ENCODE results near the gene SPAG17.

Gene SPAG17

GRCh38 chr1:118159569-118159968 is 25.5 kb downstream of the SPAG17 start:
- DNase-seq, result no peak

- no peak for DNase-seq
Measured at GRCh38 chr1:118158924-118159323, 26.1 kb downstream of the SPAG17 start.

GRCh38 chr1:118157506-118157905 is 27.5 kb downstream of the SPAG17 start:
- DNase-seq, result no peak

- DNase-seq, result no peak
Measured at GRCh38 chr1:118155106-118155505, 29.9 kb downstream of the SPAG17 start.

DNA sequence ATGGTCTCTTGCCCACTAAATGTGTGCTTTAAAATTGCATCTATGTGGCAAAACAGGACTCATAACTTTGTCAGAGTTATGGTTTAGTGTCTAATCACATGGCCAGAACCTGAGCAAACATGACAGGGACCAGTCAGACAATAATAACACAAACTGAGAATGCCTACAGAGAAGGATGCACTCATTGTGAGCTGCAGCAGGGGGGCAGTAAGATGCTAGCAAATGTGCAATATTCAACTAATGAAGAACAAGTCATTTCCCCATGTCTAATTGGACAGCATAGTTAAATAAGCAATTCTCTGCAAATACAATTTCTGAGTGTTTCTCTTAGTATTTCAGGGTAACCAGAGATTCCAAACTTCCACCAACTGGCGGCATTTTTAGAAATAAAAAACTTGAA is 30.8 kb downstream of the SPAG17 start:
- DNase-seq, result no peak

DNA sequence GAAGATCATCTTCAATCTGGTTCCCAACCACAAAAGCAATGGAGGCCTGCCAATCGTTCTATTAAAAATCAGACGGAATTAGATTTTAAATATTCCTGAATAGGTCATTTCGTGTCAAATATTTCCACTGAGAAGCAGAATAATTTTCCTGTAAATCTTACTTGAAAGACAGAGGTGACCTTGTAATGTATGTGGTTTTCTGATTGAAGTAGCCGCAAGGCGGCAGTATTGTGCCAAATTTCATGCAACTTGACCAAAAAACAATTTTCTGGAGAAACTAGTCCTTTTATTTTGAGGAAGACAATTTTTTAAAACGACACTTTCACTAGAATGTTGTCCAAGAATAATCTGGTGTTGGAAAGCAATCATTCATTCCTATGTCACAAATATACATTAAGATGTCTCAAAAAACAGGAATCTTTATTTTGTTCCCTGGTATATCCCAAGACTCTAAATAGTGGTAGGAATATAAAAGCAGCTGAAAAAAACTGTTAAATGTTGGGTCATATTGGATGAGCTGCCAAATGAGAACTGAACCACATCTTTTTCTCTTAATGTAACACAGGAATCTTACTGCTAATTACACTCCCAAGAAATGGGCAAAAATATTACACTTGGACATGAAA is 33.6 kb downstream of the SPAG17 start:
- DNase-seq, result no peak

DNA sequence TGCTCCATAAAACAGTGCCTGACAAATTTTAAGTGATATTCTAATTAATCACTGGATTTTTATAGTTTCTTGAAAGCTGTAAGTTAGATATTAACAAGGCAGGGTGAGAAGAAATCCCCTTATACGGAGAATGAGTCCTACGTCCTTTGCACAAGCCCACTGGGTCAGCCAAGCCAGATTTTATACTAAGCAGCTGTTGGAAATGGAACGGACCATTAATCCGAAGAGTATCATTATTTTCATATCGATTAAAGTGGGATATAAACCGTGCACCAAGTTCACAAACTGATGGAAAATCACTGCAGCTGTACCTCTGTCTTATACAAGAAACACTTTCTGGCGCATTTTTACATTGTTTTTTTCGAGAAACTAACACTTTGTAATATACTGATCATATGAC is 35.2 kb downstream of the SPAG17 start:
- DNase-seq, result no peak

- no peak for DNase-seq
Measured at GRCh38 chr1:118148034-118148433, 37.0 kb downstream of the SPAG17 start.

GRCh38 chr1:118147522-118147921 is 37.5 kb downstream of the SPAG17 start:
- DNase-seq, result no peak

DNA sequence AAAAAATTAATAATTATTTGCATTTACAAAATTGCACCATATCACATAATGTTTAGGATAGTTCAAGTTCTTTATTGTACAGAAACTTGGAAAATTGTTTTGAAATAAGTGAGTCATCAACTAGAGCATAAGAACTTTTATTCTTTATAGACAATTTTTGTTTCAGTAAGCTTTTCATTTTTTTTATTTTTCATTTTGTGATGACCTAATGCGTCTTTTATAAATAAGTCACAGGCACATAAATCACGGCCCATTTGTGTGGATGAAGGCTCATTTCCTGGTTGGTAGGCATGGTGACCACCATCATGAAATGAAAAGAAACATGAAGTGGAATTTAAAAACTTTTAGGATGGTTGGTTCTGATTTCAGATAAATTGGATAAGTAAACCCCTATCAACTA is 39.3 kb downstream of the SPAG17 start:
- no peak for DNase-seq

GRCh38 chr1:118144684-118145083 is 40.3 kb downstream of the SPAG17 start:
- DNase-seq, result no peak

GRCh38 chr1:118143831-118144230 is 41.2 kb downstream of the SPAG17 start:
- no peak for DNase-seq

- no peak for DNase-seq
Measured at GRCh38 chr1:118143121-118143520, 41.9 kb downstream of the SPAG17 start.

DNA sequence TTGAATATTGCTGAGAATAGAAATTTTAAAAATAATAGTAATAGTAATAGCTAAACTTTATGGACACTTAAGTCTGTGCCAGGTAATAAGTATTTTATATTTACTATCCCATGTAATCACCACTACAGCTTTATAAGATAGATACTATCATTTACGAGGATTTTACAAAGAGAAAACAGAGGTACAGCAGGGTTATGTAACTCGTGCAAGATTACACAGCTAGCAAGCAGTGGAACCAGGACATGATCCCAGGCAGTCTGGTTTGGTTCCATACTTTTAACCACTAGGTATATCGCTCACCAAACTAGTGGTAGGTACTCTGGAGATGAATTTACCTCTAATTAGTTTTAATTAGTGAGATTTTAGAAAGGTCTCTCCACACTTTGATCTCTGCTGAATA is 42.5 kb downstream of the SPAG17 start:
- DNase-seq, result no peak

- DNase-seq, result no peak
Measured at GRCh38 chr1:118137900-118138299, 47.1 kb downstream of the SPAG17 start.

DNA sequence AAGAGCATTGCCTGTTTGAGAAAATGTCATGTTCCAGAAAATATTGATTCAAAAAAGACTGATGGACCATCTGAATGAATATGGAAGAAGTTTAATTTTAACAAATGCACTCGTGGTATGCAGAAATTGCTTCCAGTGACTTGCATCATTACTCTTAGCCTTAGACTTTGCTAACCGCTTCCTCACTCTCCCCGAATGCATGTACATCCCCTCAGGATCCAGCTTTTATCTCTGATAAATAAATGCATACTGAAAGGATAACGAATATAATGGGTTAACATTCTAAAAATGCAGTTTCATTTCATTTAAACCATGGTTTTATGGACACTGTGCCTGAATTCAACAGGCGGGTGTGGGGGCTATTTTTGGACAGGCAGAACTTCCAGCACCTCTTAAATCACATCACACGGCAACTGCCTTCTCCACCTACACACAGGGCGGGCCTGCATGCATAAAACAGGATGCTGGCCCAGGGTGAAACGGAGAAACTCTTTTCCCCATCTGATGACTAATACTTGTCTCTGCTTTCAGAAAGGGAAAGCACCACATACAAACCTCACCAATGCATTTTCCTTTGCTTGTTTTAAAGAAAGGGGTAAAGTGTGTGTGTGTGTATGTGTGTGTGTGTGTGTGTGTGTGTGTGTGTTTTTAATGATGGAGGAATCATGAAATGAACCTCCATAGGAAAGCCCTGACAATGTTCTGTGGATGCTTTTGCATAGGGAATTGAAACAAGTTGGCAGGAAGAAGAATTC is 48.7 kb downstream of the SPAG17 start:
- DNase-seq, result no peak

GRCh38 chr1:118132000-118132399 is 53.0 kb downstream of the SPAG17 start:
- DNase-seq, result no peak

- DNase-seq, result no peak
Measured at GRCh38 chr1:118128761-118129160, 56.3 kb downstream of the SPAG17 start.

DNA sequence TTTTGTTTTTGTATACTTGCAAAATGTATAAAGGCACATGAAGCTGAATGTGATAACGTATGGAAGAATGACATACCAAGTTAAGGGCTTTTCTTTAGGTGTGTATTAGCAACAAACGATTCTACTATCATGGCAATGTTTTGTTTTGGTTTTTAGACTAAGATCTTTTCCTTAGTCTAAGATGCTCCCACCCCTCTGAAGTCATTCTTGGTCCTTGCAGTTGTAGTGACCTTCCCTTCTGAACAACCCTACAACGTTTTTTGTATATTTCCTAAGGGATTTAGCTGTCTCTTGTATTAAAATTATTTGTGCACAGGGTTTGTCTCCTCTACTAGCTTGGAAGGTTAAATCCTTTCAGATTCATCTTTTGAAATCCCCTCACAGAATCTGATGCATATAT is 61.0 kb downstream of the SPAG17 start:
- DNase-seq, result no peak

GRCh38 chr1:118123116-118123839 is 61.8 kb downstream of the SPAG17 start:
- no peak for DNase-seq

GRCh38 chr1:118122234-118123004 is 62.6 kb downstream of the SPAG17 start:
- no peak for DNase-seq

DNA sequence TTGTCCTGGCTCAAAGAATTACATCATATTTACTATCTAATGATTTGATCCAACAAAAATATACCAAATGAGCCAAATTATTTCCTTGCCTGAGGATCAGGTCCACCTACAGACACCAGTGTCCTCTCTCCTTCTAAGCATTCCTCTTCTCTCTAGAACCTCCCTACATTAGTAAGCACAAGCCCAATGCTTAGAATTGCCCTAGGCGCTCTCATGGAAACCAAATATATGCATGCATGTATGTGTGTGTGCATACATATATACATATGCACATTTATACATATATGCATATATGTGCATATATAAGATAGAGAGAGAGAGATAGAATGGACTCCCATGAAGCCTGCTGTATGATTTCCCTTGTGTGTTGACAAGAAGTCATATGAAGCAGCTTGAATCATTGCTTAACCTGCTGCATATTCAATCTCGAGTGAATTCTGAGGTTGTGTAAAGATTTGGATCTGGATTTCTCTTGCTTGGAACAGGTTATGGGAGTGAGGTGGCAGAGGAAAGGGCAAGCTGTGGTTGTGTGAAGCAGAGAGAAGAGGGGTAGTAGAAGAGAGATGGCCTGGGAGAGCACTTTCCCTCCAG is 66.1 kb downstream of the SPAG17 start:
- no peak for DNase-seq

GRCh38 chr1:118118469-118118868 is 66.6 kb downstream of the SPAG17 start:
- no peak for DNase-seq
